ENCODE measurements around the gene LSMEM2. TPM values are rescaled to one million over a fixed set of nuclear protein-coding genes. Genes with fewer than 3 reads are reported as not detected.
"Not testable (repeated sequence)": the region's sequence is repeated elsewhere in the genome, so short reads cannot be mapped to it uniquely, and the experiment has no call there.

Gene LSMEM2
- total and polyA plus RNA-seq, 9 of the 15 experiments (the other 6 are each of a cell fraction or from before 2014, with no cell fraction given): not detected

GRCh38 chr3:50279255-50280016, 549 bp downstream of the LSMEM2 start:
- no TSS peak for BruUV-seq (replicated peaks)
- Histone ChIP-seq H3K9me1 (ENCODE audit: control insufficient read depth, insufficient read depth, low read length) (no peaks in the 10 kb centered on the region), H3K79me2 (ENCODE audit: control insufficient read depth, insufficient read depth, low read length) (no peaks in the 10 kb centered on the region), H3K27ac (ENCODE audit: extremely low read depth, low read depth, low read length) (no peak overlapping the region), H4K20me1 (replicated peaks; ENCODE audit: control insufficient read depth, insufficient read depth, low read length) (no peaks in the 10 kb centered on the region), H3K9me3 (replicated peaks; ENCODE audit: control insufficient read depth, insufficient read depth, low read depth, low read length) (no peaks in the 10 kb centered on the region), H3K27me3 (ENCODE audit: control insufficient read depth in 2 of 2, insufficient read depth in 2 of 2, low read length in 2 of 2) (no peaks in the 10 kb centered on the region), H3K4me1 (replicated peaks in 1 of 2; ENCODE audit: control insufficient read depth in 2 of 2, insufficient read depth in 2 of 2, low read length in 2 of 2) (peaks cover 0 to 17% of the 10 kb centered on the region in 2 experiments; a peak in 2 of 5 replicates), H3K4me2 (ENCODE audit: insufficient read depth, low read length) (no peak overlapping the region), H3K4me3 (no peak overlapping the region), H2AFZ (ENCODE audit: low read depth, low read length) (peak overlapping the region; percentile 20; the same call in 1 of the 2 replicates), H3K36me3 (ENCODE audit: control insufficient read depth, insufficient read depth, low read length) (no peaks in the 10 kb centered on the region), H3K9ac (ENCODE audit: insufficient read depth in 1 of 2, low read depth in 2 of 2, low read length in 2 of 2) (no peak overlapping the region; a peak in 1 of 4 replicates)
- DNase-seq (ENCODE audit: extremely low read depth in 1 of 4, low spot score in 3 of 4) (no peak), FAIRE-seq (no peak), ATAC-seq (peak; percentile 54)
- intact Hi-C loops (cut with micrococcal nuclease) (no loop called here), in situ Hi-C loops (cut with MboI) (no loop called here)
- TF ChIP-seq SNRNP70 (optimal IDR thresholded peaks at IDR 0.05; ENCODE audit: low read depth, low read length) (no peak), ZNF384 (IDR thresholded peaks at IDR 0.05; ENCODE audit: low read depth, low read length) (peak; percentile 56)
- ChIA-PET CTCF (ENCODE audit: low intra/inter-chr PET ratio) (interaction anchor here (0.7 kb wide), 1 partner anchor 31 kb away, joined by 4 read pairs; no protein-coding TSS in a partner anchor), POLR2A (interaction anchor here (0.6 to 1.7 kb wide), 5 partner anchors 12 to 49 kb away, joined by 3 to 8 read pairs (median 3); partner anchors contain the start of genes HYAL3, IFRD2, NAA80 and TUSC2)
- WGBS (ENCODE audit: insufficient coverage, low coverage, missing lambda C conversion rate): 62% methylated on average over 2 of the region's 8 CpGs

- H4K20me1 ChIP-seq (replicated peaks; ENCODE audit: control insufficient read depth, insufficient read depth, low read length); H3K9me3 ChIP-seq (replicated peaks; ENCODE audit: control insufficient read depth, insufficient read depth, low read depth, low read length); in situ Hi-C loops (cut with MboI); DNase-seq (ENCODE audit: extremely low read depth in 1 of 4, low spot score in 3 of 4); intact Hi-C loops (cut with micrococcal nuclease); H3K9me1 ChIP-seq (ENCODE audit: control insufficient read depth, insufficient read depth, low read length); BruUV-seq (replicated peaks); H3K27ac ChIP-seq (ENCODE audit: extremely low read depth, low read depth, low read length); H3K4me2 ChIP-seq (ENCODE audit: insufficient read depth, low read length); H3K9ac ChIP-seq (ENCODE audit: insufficient read depth in 1 of 2, low read depth in 2 of 2, low read length in 2 of 2); ATAC-seq; FAIRE-seq; H3K79me2 ChIP-seq (ENCODE audit: control insufficient read depth, insufficient read depth, low read length); H3K27me3 ChIP-seq (ENCODE audit: control insufficient read depth in 2 of 2, insufficient read depth in 2 of 2, low read length in 2 of 2); H3K4me3 ChIP-seq; H2AFZ ChIP-seq (ENCODE audit: low read depth, low read length); CTCF ChIA-PET (ENCODE audit: low intra/inter-chr PET ratio): not testable (repeated sequence)
- POLR2A ChIA-PET: interaction anchor here (0.6 to 1.2 kb wide), 6 partner anchors 8 to 426 kb away, joined by 3 to 6 read pairs (median 4); partner anchors contain the start of genes IFRD2 and SEMA3B
- Histone ChIP-seq H3K36me3 (ENCODE audit: control insufficient read depth, insufficient read depth, low read length) (peaks cover 32% of the 10 kb centered on the region; the same call in 2 of the 3 replicates), H3K4me1 (replicated peaks in 1 of 2; ENCODE audit: control insufficient read depth in 2 of 2, insufficient read depth in 2 of 2, low read length in 2 of 2) (peaks cover 0 to 13% of the 10 kb centered on the region in 2 experiments; a peak in 2 of 5 replicates)
- 54% methylated on average over 3 of the region's 6 CpGs for WGBS (ENCODE audit: insufficient coverage, low coverage, missing lambda C conversion rate)
Observed at GRCh38 chr3:50284121-50284520, 5.2 kb downstream of the LSMEM2 start.
